SK-N-SH treated with all-trans-retinoic acid at 6 μM for 48 hours (cell line): ENCODE data around the gene TMEM116.

Experiments used
- ARNTL ChIP-seq: fragments of 450-650 bp; formaldehyde crosslinking; IDR thresholded peaks from 2 replicates; pipeline ENCODE4 v1.5.0; 2020; ENCODE audit warnings: low read depth, mild to moderate bottlenecking, moderate library complexity, borderline replicate concordance
- BACH2 ChIP-seq: fragments of 250-450 bp; sonication (Bioruptor Pico); IDR thresholded peaks from 2 replicates; pipeline ENCODE4 v1.9.0; 2021; ENCODE audit warnings: mild to moderate bottlenecking, borderline replicate concordance
- CSRNP3 ChIP-seq: fragments of 250-450 bp; sonication (Bioruptor Pico); IDR thresholded peaks from 2 replicates; pipeline ENCODE4 v1.5.1; 2021; ENCODE audit warnings: mild to moderate bottlenecking, moderate library complexity
- ISL1 ChIP-seq: fragments of 250-450 bp; sonication (Bioruptor Pico); IDR thresholded peaks from 2 replicates; pipeline ENCODE4 v2.1.2; 2022; ENCODE audit warnings: mild to moderate bottlenecking, moderate library complexity
- PATZ1 ChIP-seq: fragments of 250-450 bp; sonication (Bioruptor Pico); IDR thresholded peaks from 2 replicates; pipeline ENCODE4 v1.8.0; 2020; ENCODE audit warnings: mild to moderate bottlenecking, moderate library complexity, borderline replicate concordance
- TOX ChIP-seq: fragments of 250-450 bp; sonication (Bioruptor Pico); IDR thresholded peaks from 2 replicates; pipeline ENCODE4 v1.8.0; 2021; ENCODE audit warnings: mild to moderate bottlenecking, moderate library complexity, borderline replicate concordance
- TSHZ2 ChIP-seq: fragments of 250-450 bp; sonication (Bioruptor Pico); IDR thresholded peaks from 2 replicates; pipeline ENCODE4 v1.5.0; 2020; ENCODE audit warnings: mild to moderate bottlenecking, moderate library complexity
- ZC3H10 ChIP-seq: fragments of 250-450 bp; sonication (Bioruptor Pico); IDR thresholded peaks from 2 replicates; pipeline ENCODE4 v1.5.1; 2021; ENCODE audit warnings: mild to moderate bottlenecking, moderate library complexity

GRCh38 chr12:111995782-111996480, 17.0 kb downstream of the TMEM116 start:
- TF ChIP-seq CSRNP3 (CRISPR knock-in tag) (no peak), ISL1 (CRISPR knock-in tag) (no peak), ZC3H10 (no peak), TSHZ2 (CRISPR knock-in tag) (no peak), ARNTL (CRISPR knock-in tag) (no peak), PATZ1 (CRISPR knock-in tag) (no peak), BACH2 (CRISPR knock-in tag) (no peak), TOX (CRISPR knock-in tag) (no peak)
